IMR-90 (cell line): ENCODE results near the gene TP53TG5. TPM values are rescaled to one million over a fixed set of nuclear protein-coding genes. Genes with fewer than 3 reads are reported as not detected.

ENCODE experiments used
- CTCF ChIP-seq: conservative IDR thresholded peaks from 2 replicates; pipeline ENCODE4 v1.5.1; 2012; ENCODE audit warnings: mild to moderate bottlenecking, low read depth, low read length, improper control_type of control experiment
- polyA plus RNA-seq, 3 experiments: library from polyadenylated mRNA; depleted of rRNA; stranded (reverse); fragments of >200 nt; gene quantifications; 2 replicates each; pipeline ENCODE4 v1.2.3, GENCODE V29; 2012; ENCODE audit warnings: low replicate concordance in 1 of 3
- total RNA-seq: library from RNA; depleted of rRNA; stranded (reverse); fragments of >200 nt; gene quantifications from 2 replicates; pipeline ENCODE4 v1.2.3, GENCODE V29; 2012

The TP53TG5 gene
- total and polyA plus RNA-seq, 2 of the 4 experiments (the other 2 are of a cell fraction), result not detected

- TF ChIP-seq CTCF, result no peak
These were observed 40.6 kb downstream of the TP53TG5 start (continued) for GRCh38 chr20:45337367-45338120.
